IMR-90 (cell line): ENCODE data around the gene GNAT1. TPM values are rescaled to one million over a fixed set of nuclear protein-coding genes. Genes with fewer than 3 reads are reported as not detected.

ENCODE experiments used
- ATAC-seq: fragments of 200-7000 bp; cut with Tn5 transposase; 2 replicates; pipeline ENCODE4 v1.9.1; 2020; ENCODE audit warnings: low read depth, mild to moderate bottlenecking, moderate library complexity
- BruUV-seq: library from RNA; stranded (reverse); fragments of 400-500 nt; replicated peaks from 2 replicates; lab custom pipeline; 2021; lab: Mats Ljungman, UMichigan
- CTCF ChIA-PET: fragments of 300-600 bp; formaldehyde crosslinking; extraction: SDS; loops from one replicate; lab custom pipeline; 2021; ENCODE audit warnings: antibody characterized with exemption; lab: Yijun Ruan, JAX
- POLR2A ChIA-PET: fragments of 300-600 bp; sonication (Branson Sonifier 250); formaldehyde crosslinking; loops from one replicate; lab custom pipeline; 2022; ENCODE audit warnings: antibody characterized with exemption; ENCODE audit not compliant: unreplicated experiment; lab: Charles Lee
- DNase-seq: peaks from one replicate; pipeline ENCODE4 v3.0.0; 2013
- H2AFZ ChIP-seq: replicated peaks from 2 replicates; pipeline ENCODE3; 2013; ENCODE audit warnings: low read length, mild to moderate bottlenecking; ENCODE audit not compliant: poor library complexity
- H2AK5ac ChIP-seq: 2 replicates; pipeline ENCODE4 v1.6.1; 2013; ENCODE audit warnings: low read depth, low read length, inconsistent platforms
- H2AK9ac ChIP-seq: replicated peaks from 2 replicates; pipeline ENCODE3; 2013; ENCODE audit warnings: mild to moderate bottlenecking, low read depth, low read length, moderate library complexity; ENCODE audit not compliant: poor library complexity
- H2BK120ac ChIP-seq: 2 replicates; pipeline ENCODE4 v1.6.1; 2013; ENCODE audit warnings: low read depth, low read length, inconsistent platforms
- H2BK15ac ChIP-seq: 3 replicates; pipeline ENCODE4 v1.6.1; 2013; ENCODE audit warnings: low read depth, low read length, inconsistent platforms
- H2BK20ac ChIP-seq: 2 replicates; pipeline ENCODE4 v1.6.1; 2013; ENCODE audit warnings: low read depth, mild to moderate bottlenecking, inconsistent platforms, low read length, moderate library complexity
- H2BK5ac ChIP-seq: 2 replicates; pipeline ENCODE4 v1.6.1; 2013; ENCODE audit warnings: mild to moderate bottlenecking, low read depth, low read length, inconsistent platforms; ENCODE audit not compliant: poor library complexity, severe bottlenecking
- H3K14ac ChIP-seq: replicated peaks from 2 replicates; pipeline ENCODE4 v1.6.1; 2013; ENCODE audit warnings: low read depth, low read length, inconsistent platforms
- H3K18ac ChIP-seq: 2 replicates; pipeline ENCODE4 v1.6.1; 2013; ENCODE audit warnings: low read depth, low read length, control low read depth
- H3K23ac ChIP-seq: 2 replicates; pipeline ENCODE4 v1.6.1; 2013; ENCODE audit warnings: low read depth, low read length, inconsistent platforms
- H3K27ac ChIP-seq: 2 replicates; pipeline ENCODE4 v1.5.1; 2013; ENCODE audit warnings: mild to moderate bottlenecking, control low read depth, low read length; ENCODE audit not compliant: insufficient read depth
- H3K27me3 ChIP-seq: 2 replicates; pipeline ENCODE4 v1.6.1; 2013; ENCODE audit warnings: low read length; ENCODE audit not compliant: control insufficient read depth, insufficient read depth
- H3K36me3 ChIP-seq: 2 replicates; pipeline ENCODE4 v1.6.1; 2013; ENCODE audit warnings: low read length, mixed read lengths; ENCODE audit not compliant: control insufficient read depth, insufficient read depth
- H3K4ac ChIP-seq: 2 replicates; pipeline ENCODE4 v1.6.1; 2013; ENCODE audit warnings: low read depth, low read length, inconsistent platforms
- H3K4me1 ChIP-seq: 2 replicates; pipeline ENCODE4 v1.6.1; 2013; ENCODE audit warnings: low read length, mixed read lengths; ENCODE audit not compliant: control insufficient read depth, insufficient read depth
- H3K4me2 ChIP-seq: 2 replicates; pipeline ENCODE4 v1.6.1; 2013; ENCODE audit warnings: low read depth, mild to moderate bottlenecking, control low read depth, low read length, moderate library complexity
- H3K4me3 ChIP-seq: 2 replicates; pipeline ENCODE4 v1.5.1; 2013; ENCODE audit warnings: low read depth, mild to moderate bottlenecking, control low read depth, low read length, moderate library complexity; ENCODE audit not compliant: insufficient read depth
- H3K56ac ChIP-seq: 2 replicates; pipeline ENCODE4 v1.6.1; 2013; ENCODE audit warnings: low read length, inconsistent platforms; ENCODE audit not compliant: insufficient read depth; ENCODE audit errors: extremely low read depth
- H3K79me1 ChIP-seq, 2 experiments: 2 replicates each; pipeline ENCODE4 v1.6.1; 2013; ENCODE audit warnings: low read length in 2 of 2, inconsistent platforms in 1 of 2, low read depth in 1 of 2
- H3K9ac ChIP-seq: 2 replicates; pipeline ENCODE4 v1.6.1; 2013; ENCODE audit warnings: low read depth, low read length, control low read depth
- H3K9me1 ChIP-seq: 2 replicates; pipeline ENCODE4 v1.6.1; 2013; ENCODE audit warnings: low read length, inconsistent platforms; ENCODE audit not compliant: insufficient read depth
- H3K9me3 ChIP-seq: 2 replicates; pipeline ENCODE4 v1.6.1; 2013; ENCODE audit warnings: low read length; ENCODE audit not compliant: control insufficient read depth, insufficient read depth
- H4K20me1 ChIP-seq: 2 replicates; pipeline ENCODE4 v1.6.1; 2013; ENCODE audit warnings: low read length, inconsistent platforms; ENCODE audit not compliant: insufficient read depth
- H4K5ac ChIP-seq: 2 replicates; pipeline ENCODE4 v1.6.1; 2013; ENCODE audit warnings: mild to moderate bottlenecking, low read depth, low read length, control low read depth
- H4K8ac ChIP-seq, 2 experiments: 2 replicates each; pipeline ENCODE4 v1.6.1; 2013; ENCODE audit warnings: low read depth in 2 of 2, low read length in 2 of 2, control low read depth in 1 of 2, inconsistent platforms in 1 of 2
- H4K91ac ChIP-seq: 2 replicates; pipeline ENCODE4 v1.6.1; 2013; ENCODE audit warnings: low read depth, low read length, inconsistent platforms; ENCODE audit not compliant: insufficient read depth
- BHLHE40 ChIP-seq: fragments of 150-350 bp; IDR thresholded peaks from 2 replicates; pipeline ENCODE4 v1.6.1; 2016; ENCODE audit warnings: mild to moderate bottlenecking, low read depth, low read length
- CEBPB ChIP-seq: IDR thresholded peaks from 2 replicates; pipeline ENCODE4 v1.6.1; 2012; ENCODE audit warnings: low read depth, low read length, improper control_type of control experiment
- CHD1 ChIP-seq: IDR thresholded peaks from 2 replicates; pipeline ENCODE4 v1.6.1; 2012; ENCODE audit warnings: low read depth, low read length, improper control_type of control experiment
- CTCF ChIP-seq: conservative IDR thresholded peaks from 2 replicates; pipeline ENCODE4 v1.5.1; 2012; ENCODE audit warnings: mild to moderate bottlenecking, low read depth, low read length, improper control_type of control experiment
- POLR2A ChIP-seq: IDR thresholded peaks from 2 replicates; pipeline ENCODE4 v1.6.1; 2012; ENCODE audit warnings: mild to moderate bottlenecking, low read depth, low read length
- RAD21 ChIP-seq: IDR thresholded peaks from 2 replicates; pipeline ENCODE4 v1.6.1; 2012; ENCODE audit warnings: low read length, improper control_type of control experiment
- RCOR1 ChIP-seq: IDR thresholded peaks from 2 replicates; pipeline ENCODE4 v1.6.1; 2012; ENCODE audit warnings: mild to moderate bottlenecking, low read length, improper control_type of control experiment; ENCODE audit not compliant: insufficient replicate concordance
- RFX5 ChIP-seq: IDR thresholded peaks from 2 replicates; pipeline ENCODE4 v1.8.0; 2012; ENCODE audit warnings: low read depth, mild to moderate bottlenecking, low read length, moderate library complexity
- SMC3 ChIP-seq: fragments of 150-350 bp; IDR thresholded peaks from 2 replicates; pipeline ENCODE4 v1.6.1; 2016; ENCODE audit warnings: low read depth, mild to moderate bottlenecking, antibody characterized with exemption, low read length, moderate library complexity
- WGBS, 2 experiments: methylation state at CpG; one replicate each; pipeline versions ENCODE4 v1.1.5 to v1.1.7; 2013; ENCODE audit warnings: missing lambda C conversion rate in 2 of 2; ENCODE audit not compliant: insufficient read length in 1 of 2; ENCODE audit errors: extremely low coverage in 2 of 2; 5-methylcytosine and 5-hydroxymethylcytosine counted together
- dilution Hi-C: fragments of 300-500 bp; cut with HindIII; formaldehyde crosslinking; loops from one replicate; pipeline ENCODE4 v1.14.3; 2018; ENCODE audit warnings: low sequenced_read_pairs; ENCODE audit not compliant: unreplicated experiment
- in situ Hi-C: fragments of 300-500 bp; cut with MboI; formaldehyde crosslinking; loops from 3 replicates; pipeline ENCODE4 v1.14.3; 2019; ENCODE audit warnings: low sequenced_read_pairs, inconsistent platforms, mixed read lengths
- intact Hi-C: fragments of 100-400 bp; cut with micrococcal nuclease; formaldehyde crosslinking; loops from 2 replicates; pipeline ENCODE4 v1.10.0; 2022
- polyA plus RNA-seq, 3 experiments: library from polyadenylated mRNA; depleted of rRNA; stranded (reverse); fragments of >200 nt; gene quantifications; 2 replicates each; pipeline ENCODE4 v1.2.3, GENCODE V29; 2012; ENCODE audit warnings: low replicate concordance in 1 of 3
- total RNA-seq: library from RNA; depleted of rRNA; stranded (reverse); fragments of >200 nt; gene quantifications from 2 replicates; pipeline ENCODE4 v1.2.3, GENCODE V29; 2012

GNAT1 gene
- total and polyA plus RNA-seq, 2 of the 4 experiments (the other 2 are of a cell fraction), result not detected

GRCh38 chr3:50182533-50183099 lies 8.8 kb upstream of the GNAT1 start:
- ChIA-PET CTCF (no interaction called here), POLR2A (no interaction called here)
- Histone ChIP-seq H3K79me1 (no peaks in the 10 kb centered on the region), H3K18ac (no peak overlapping the region), H3K4me1 (no peaks in the 10 kb centered on the region), H3K4ac (no peak overlapping the region), H3K56ac (no peak overlapping the region), H3K4me3 (no peak overlapping the region), H3K4me2 (no peak overlapping the region), H2BK15ac (no peak overlapping the region), H4K5ac (no peak overlapping the region), H2BK20ac (no peak overlapping the region), H4K91ac (no peak overlapping the region), H3K9me1 (no peaks in the 10 kb centered on the region), H2AFZ (no peak overlapping the region), H3K27me3 (no peaks in the 10 kb centered on the region), H3K36me3 (peaks cover 29% of the 10 kb centered on the region), H3K14ac (no peak overlapping the region), H2BK120ac (no peak overlapping the region), H2BK5ac (no peak overlapping the region), H3K27ac (no peak overlapping the region), H2AK9ac (no peak overlapping the region), H4K20me1 (no peaks in the 10 kb centered on the region), H3K9ac (no peak overlapping the region), H2AK5ac (no peak overlapping the region), H3K9me3 (no peaks in the 10 kb centered on the region), H3K23ac (no peak overlapping the region), H4K8ac (no peak overlapping the region)
- dilution Hi-C loops (no loop called here), intact Hi-C loops (no loop called here), in situ Hi-C loops (loop anchor here (5.0 kb wide), 1 partner anchor 60 kb away; no protein-coding TSS in a partner anchor)
- no peak for ATAC-seq
- DNase-seq, result no peak
- TF ChIP-seq BHLHE40, result no peak
- no peak for TF ChIP-seq CHD1
- TF ChIP-seq RFX5, result no peak
- no peak for TF ChIP-seq RCOR1
- no peak for TF ChIP-seq SMC3
- no peak for TF ChIP-seq CEBPB
- TF ChIP-seq CTCF, result no peak
- TF ChIP-seq POLR2A, result no peak
- no peak for TF ChIP-seq RAD21
- BruUV-seq, result no TSS peak
- WGBS, 2 experiments, result 85% methylated on average over 12 of the region's 26 CpGs; no CpG with 5 or more reads in 1 of the 2 experiments
